SKM-1 treated with dmso at 0.1 percent for 144 hours (cell line): ENCODE data around the gene ESF1.
"Not testable (repeated sequence)": the region's sequence is repeated elsewhere in the genome, so short reads cannot be mapped to it uniquely, and the experiment has no call there.

Experiments used
- DNase-seq: peaks from one replicate; lab custom pipeline; 2025; ENCODE audit not compliant: unreplicated experiment; lab: John Stamatoyannopoulos, UW

ESF1 gene

DNA sequence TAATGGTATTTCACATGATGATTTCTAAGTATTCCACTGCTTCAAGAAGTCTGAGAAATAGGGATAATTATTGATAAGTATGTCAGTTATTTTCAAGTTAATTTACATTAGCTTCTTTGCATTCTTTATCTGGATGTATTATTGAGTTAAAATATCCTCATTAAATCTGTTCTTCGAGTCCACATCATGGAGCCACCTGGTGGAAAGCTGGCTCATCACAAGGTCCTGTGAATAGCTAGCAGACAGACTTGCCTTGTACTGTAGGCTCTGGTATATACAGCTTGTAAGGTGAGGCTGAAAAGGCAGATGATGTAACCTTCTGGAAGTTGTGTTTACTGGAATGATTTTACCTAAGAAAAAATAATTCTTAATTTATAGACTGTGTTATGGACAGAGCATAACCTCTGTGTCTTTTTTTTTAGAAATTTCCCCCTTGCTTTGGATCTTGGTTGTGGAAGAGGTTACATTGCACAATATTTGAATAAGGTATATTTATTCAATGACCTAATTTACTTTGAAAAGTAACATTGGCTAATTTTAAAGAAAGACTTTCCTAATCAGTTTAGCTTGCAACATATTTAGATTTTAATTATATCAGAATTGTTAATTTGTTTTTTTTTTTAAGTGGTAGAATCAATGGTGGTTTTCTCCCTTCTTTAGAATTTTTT, 3.6 kb upstream of the ESF1 start:
- DNase-seq = peak; percentile 9

DNA sequence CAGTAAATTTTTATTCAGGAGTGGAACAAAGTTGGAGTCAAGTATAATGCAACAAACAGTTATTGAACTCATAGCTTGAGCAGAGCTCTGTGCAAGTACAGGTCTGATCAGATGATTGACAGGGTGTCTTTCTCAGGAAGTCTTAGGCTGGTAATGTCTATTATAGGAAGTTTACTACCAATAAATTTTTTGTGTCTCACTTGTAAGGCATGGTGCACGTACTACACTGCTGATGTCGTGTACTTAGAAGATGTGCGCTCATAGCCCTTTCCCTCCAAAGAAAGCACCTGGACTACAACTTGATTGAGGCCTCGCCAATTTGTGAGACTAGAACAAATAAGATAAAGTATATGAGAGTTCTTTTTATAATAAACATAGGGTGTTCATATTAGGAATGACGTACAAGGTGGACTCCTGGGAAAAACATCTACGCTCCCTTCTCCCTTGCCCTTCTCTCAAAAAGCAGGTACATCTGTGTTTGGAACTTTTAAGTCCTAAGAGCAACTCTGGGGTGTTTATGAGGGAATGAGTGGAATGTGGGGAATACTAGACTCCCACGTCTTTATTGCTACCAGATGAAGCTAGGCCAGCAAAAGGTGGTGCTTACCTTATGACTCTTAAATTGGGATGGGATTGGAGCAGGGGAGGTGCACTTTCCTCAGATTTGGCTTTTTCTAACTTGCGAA, 1.6 kb upstream of the ESF1 start:
- no peak for DNase-seq

DNA sequence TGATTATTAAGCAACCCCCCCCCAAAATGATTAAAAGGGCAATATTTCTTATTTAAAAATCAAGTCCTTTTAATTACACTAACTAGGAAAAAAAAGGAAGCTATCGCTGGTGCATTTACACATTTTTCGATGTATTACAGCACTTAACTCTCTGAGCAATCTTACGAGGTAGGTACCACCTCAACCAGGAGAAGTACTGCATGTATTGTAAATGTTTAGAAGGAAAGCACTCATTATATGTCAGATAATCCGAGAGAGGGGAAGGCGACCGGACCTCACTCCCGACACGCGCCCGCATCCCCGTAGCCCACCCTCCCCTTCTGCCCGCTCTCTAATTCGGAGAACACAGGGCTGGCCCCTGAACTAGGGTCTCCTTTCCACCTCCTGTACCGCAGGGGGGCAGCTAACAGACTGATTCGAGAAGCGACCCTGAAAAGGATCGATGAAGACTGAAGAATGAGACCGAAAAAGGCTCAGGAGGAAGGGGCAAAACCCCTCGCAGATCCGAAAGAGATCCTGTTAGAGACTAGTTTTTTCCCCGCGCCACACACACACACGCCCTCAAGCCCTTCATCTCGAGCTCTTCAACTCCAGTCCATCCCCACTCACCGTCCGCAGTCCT, 337 bp downstream of the ESF1 start:
- no peak for DNase-seq

GRCh38 chr20:13783528-13783927, 1.2 kb downstream of the ESF1 start:
- no peak for DNase-seq

GRCh38 chr20:13778827-13779226, 5.9 kb downstream of the ESF1 start:
- no peak for DNase-seq

DNA sequence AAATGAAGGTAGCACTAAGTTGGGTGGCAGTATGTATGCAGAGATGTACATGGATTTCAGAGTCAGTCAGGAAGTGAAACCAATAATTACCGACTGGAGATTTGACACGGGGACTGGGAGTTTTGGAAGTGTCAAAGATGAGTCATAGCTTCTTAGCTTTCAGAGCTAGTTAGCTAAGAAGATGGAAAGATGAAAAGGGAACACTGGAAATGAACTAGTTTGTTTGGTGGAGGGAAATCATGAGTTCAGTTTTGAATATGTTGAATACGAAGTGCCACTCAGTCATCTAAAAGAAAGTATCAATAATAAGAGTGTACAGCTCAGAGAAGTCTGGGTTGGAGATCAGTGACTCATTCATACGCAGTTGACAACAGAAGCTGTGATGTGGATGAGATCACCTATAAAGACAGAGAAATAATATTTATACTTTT, 7.5 kb downstream of the ESF1 start:
- DNase-seq = no peak

- DNase-seq = no peak
These were observed 8.9 kb downstream of the ESF1 start for GRCh38 chr20:13775867-13776266.

GRCh38 chr20:13772529-13772928, 12.2 kb downstream of the ESF1 start:
- DNase-seq = no peak

- peak; percentile 0 for DNase-seq
These were observed 12.8 kb downstream of the ESF1 start for GRCh38 chr20:13771853-13772453.

DNA sequence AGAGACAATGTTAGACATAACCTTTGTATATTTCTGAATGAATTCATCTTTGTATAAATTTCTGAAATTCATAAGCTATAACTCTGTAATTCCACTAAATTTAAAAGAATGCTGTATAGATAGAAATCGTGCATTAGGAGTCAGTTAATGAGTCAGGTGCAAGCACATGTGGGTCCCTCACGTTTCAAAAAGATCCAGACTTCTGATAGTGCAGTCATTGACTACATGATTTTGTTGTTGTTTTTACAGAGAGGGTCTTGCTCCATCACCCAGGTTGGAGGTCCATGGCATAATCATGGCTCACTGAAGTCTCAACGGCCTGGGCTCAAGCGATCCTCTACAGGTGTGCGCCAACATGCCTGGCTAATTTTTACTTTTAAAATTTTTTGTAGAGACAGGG, 14.6 kb downstream of the ESF1 start:
- DNase-seq = no peak

- no peak for DNase-seq
These were observed 18.8 kb downstream of the ESF1 start for GRCh38 chr20:13765868-13766416.

GRCh38 chr20:13765299-13765698, 19.4 kb downstream of the ESF1 start:
- no peak for DNase-seq

DNA sequence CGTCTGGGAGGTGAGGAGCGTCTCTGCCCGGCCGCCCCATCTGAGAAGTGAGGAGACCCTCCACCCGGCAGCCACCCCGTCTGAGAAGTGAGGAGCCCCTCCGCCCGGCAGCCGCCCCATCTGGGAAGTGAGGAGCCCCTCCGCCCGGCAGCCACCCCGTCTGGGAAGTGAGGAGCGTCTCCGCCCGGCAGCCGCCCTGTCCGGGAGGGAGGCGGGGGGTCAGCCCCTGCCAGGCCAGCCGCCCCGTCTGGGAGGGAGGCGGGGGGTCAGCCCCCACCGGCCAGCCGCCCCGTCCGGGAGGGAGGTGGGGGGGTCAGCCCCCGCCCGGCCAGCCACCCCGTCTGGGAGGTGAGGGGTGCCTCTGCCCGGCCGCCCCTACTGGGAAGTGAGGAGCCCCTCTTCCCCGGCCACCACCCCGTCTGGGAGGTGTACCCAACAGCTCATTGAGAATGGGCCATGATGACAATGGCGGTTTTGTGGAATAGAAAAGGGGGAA, 24.2 kb downstream of the ESF1 start:
- not testable (repeated sequence) for DNase-seq

- no peak for DNase-seq
These were observed 25.8 kb downstream of the ESF1 start for GRCh38 chr20:13758884-13759283.

DNA sequence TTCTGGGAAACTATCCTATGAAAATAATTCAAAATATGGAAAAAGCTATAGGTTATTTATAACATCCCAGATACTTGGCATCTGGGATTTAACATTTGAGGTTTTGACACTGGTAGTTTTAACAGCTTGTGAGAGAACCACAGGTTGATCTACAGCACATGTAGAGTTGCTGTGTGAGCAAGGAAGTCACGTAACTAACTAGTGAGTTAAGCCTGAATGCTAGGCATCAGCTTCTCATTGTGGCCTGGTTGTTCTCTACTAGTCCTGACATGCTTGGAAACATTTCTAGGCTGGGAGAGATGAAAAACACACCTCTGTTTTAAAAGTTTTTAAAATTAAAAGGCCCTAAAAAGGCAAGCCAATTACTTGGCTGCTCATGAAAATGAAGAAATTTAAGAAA, 28.2 kb downstream of the ESF1 start:
- no peak for DNase-seq

- DNase-seq = no peak
These were observed 28.9 kb downstream of the ESF1 start for GRCh38 chr20:13755809-13756208.

GRCh38 chr20:13753436-13754036, 31.2 kb downstream of the ESF1 start:
- DNase-seq = no peak

GRCh38 chr20:13749811-13750210, 34.9 kb downstream of the ESF1 start:
- no peak for DNase-seq

GRCh38 chr20:13745784-13746183, 38.9 kb downstream of the ESF1 start:
- DNase-seq = no peak

DNA sequence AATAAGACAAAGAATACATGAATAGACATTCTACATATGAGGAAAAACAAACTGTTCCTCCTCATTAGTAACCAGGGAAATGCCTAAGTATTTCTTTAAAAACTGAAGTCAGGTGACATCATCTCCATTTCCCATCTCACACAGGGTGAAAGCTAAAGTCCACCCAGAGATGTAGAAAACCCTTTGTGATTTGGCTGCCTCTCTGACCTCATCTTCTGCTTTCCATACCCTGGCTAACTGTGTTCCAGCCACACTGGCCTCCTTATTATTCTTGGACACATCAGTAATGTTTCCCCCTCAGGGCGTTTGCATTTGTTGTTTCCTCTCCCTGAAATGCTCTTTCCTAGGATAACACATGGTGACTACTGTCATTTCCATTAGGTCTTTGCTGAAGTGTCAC, 40.4 kb downstream of the ESF1 start:
- no peak for DNase-seq

- no peak for DNase-seq
These were observed 42.8 kb downstream of the ESF1 start for GRCh38 chr20:13741879-13742278.
